Stromal cell of bone marrow (primary cell): ENCODE measurements around the gene SYTL2.
"Not testable (repeated sequence)": the region's sequence is repeated elsewhere in the genome, so short reads cannot be mapped to it uniquely, and the experiment has no call there.

ENCODE experiments used
- DNase-seq: peaks from one replicate; pipeline ENCODE4 v3.0.0-alpha.2; 2012; ENCODE audit warnings: low read depth

The SYTL2 gene

GRCh38 chr11:85795712-85796487, 15.0 kb downstream of the SYTL2 start:
- no peak for DNase-seq

GRCh38 chr11:85791409-85791990, 19.4 kb downstream of the SYTL2 start:
- no peak for DNase-seq

DNA sequence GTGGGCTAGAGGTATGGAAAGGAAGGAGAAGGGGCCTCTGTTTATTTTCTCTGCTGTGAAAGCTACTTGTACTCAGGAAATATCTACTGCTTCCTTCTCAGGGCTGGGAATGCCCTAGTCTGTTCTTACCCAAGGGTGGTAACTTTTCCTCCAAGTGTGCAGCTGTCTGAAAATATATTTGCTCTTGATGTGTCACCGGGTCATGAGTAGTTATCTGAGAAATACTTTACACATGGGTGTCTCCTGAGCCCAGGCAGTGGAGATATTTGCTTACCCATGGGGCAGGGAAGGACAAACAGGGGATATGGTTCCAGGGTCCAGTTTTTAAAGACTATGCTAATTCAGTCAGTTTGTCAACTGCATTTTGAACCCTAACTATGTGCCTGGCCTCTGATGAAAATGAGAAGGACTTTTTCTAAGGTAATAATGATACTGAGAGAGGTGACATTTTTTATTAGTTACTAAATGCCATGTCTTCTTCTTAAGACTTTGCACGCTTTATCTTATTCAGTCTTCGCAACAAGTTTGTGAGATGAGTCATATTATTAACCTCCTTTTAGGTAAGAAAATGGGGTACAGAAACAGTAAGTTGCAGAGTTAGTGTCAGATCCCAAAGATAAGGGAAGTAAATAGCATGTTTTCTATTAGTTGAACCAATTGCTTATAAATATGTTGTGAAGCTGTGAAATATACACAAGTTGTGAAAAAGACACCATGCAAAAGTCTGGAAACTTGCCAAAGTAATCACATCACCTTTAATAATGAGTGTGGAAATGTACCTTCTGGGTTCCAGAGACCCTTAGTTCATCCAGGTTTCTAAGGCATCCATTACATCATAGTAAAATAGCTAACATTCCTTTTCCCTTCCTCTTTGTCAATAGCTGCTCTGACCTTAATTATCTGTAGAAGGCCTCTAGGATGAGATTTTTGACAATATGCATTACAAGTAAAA, 22.9 kb downstream of the SYTL2 start:
- no peak for DNase-seq

DNA sequence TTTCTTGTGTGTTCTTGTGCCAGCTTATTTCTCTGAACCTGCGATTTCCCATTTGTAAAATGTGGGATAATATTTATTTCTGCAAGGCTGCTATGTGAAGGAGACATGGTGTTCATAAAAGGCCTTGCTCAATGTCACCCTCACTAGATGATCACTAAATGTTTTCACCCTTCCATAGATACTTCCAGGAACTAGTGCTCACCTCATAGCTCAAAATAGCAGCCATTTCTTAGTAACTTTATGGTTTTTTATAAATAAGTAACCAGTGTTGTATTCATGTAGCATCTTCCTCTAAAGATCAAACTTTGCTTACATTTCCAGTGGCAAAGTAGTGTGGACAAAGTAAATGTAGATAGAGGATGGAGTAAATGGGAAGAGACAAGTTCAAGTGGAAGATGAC, 23.8 kb downstream of the SYTL2 start:
- DNase-seq, result no peak

DNA sequence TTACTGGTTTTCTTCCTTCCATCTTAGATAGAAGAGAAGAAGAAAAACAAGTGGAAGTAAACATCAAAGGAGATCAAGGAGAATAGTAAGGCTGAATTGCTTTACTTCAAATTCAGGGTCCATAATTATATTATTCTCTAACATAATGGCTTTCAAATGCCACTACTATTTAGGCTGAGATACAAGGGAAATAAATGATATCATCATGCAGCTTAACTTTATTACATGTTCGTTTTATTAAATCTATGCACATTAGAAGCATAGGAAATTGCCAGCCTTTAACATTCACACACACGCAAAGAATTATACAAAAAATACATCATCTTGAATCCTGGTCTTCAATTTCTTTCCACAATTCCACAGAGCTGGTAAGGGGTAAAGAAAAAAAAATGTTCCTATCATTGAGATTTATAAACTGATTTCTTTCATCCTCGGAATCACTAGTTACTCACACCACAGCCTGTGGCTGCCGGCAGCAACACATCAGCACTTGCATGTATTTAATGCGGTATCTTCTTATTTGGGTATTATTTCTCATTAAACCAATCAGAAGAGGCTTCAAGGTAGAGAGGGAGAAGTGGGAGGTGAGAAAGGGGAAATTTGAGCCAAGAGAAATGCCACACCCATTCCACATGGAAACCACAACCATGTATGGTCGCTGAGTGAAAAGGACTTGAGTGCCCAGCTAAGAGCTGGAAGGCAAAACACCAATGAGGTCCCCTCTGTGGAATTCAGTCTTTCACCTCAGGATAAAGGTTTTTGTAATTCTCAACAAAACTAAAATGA, 26.3 kb downstream of the SYTL2 start:
- no peak for DNase-seq

- DNase-seq, result no peak
Measured at GRCh38 chr11:85783758-85784157, 27.2 kb downstream of the SYTL2 start.

DNA sequence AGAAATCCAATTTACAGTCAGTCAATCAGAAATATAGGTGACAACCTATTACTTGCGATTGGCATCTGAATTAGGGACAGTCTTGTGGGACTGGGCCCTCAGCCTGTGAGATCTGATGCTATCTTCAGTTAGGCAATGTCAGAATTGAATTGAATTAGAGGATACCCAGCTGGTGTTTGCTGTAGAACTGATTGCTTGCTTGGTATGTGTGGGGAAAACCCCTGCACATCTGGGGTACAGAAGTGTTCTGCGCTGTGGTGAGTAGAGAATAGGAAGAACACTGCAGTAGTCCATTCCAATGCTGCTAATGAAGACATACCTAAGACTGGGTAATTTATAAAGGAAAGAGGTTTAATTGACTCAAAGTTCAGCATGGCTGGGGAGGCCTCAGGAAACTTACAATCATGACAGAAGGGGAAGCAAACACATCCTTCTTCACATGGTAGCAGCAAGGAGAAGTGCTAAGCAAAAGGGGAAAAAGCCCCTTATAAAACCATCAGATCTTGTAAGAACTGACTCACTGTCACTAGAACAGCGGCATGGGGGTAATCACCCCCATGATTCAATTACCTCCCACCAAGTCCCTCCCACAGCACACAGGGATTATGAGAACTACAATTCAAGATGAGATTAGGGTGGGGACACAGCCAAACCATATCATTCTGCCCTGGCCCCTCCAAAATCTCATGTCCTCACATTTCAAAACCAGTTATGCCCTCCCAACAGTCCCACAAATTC, 30.0 kb downstream of the SYTL2 start:
- DNase-seq, result not testable (repeated sequence)

- DNase-seq, result no peak
Measured at GRCh38 chr11:85779956-85780640, 30.8 kb downstream of the SYTL2 start.

DNA sequence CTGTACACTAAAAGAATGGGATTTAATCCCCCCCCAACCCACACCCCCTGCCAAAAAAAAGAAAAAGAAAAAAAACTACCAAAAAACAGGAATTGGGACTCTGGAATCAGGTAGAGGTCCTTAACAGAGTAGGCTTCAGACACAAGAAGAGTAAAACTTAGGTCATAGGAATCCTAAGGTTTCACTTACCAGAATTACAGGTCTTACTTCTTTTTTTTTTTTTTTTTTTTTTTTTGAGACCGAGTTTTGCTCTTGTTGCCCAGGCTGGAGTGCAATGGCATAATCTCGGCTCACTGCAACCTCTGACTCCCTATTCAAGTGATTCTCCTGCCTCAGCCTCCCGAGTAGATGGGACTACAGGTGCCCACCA, 33.4 kb downstream of the SYTL2 start:
- not testable (repeated sequence) for DNase-seq

DNA sequence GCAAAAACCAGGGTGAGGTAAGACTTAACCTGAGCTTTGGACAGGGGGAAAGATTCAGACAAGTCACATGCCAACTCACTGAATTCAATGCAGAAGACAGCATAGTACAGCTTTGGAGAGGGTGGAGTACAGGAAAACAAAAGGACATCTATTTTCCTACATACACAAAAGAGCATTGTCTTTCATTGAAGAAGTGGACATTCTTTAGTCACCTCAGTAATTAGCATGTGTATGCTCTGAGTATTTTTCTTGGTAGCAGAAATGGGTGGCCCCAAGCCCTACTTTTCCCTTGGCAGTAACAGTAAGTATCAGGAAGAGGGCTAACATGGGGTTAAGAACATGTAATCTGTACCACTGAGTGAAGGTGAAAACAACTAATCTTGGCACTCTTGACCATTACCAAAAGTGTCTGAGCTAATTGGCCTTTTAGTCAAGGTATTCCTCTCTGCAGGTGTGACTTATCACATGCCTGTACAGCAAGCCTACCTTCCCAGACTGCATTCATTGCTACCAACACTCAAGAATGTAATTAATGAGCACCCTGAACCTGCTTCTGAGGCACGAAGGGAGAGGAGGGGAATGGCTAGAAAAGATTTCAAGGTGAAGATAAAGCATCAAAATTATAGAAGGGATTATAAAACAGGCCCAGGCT, 33.9 kb downstream of the SYTL2 start:
- DNase-seq, result no peak

DNA sequence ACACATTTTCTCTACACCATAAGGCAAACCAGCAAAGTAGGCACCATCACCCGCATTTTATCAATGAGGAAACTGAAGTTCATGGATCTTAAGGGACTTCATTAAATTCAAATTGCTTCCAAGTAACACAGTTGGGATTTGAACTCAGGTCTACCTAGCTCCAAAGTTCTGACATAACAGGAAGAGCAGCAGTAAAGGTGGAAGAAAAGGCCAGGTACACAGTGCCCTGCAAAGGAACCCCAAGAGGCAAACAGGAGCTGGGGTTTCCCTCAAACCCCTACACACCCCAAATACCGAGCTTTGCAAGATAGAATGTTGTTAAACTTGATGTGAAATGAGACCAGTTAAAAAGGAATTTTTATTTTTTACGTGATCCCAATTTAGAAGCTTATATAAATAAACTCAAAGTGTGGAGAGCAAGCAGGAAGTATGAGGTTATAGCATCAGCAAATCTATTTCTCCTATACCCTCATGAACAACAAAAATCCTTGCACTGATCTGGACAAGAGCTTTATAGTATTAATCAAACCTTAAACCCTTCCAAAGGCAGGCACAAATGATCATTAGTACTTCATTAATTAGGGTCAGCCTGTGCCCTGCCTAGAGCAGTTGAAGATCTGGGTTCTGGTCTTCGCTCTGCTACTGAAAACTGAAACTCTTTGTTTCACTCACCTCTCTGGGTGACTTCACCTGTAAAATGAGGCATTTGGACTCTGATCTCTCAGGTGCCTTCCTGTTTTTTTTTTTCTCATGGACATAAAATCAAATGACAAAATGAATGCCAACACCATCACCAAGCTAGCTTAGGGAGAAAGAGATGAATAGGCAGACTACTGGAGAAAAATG, 36.5 kb downstream of the SYTL2 start:
- no peak for DNase-seq

- no peak for DNase-seq
Measured at GRCh38 chr11:85772695-85773094, 38.2 kb downstream of the SYTL2 start.

GRCh38 chr11:85771568-85771967, 39.4 kb downstream of the SYTL2 start:
- DNase-seq, result no peak

DNA sequence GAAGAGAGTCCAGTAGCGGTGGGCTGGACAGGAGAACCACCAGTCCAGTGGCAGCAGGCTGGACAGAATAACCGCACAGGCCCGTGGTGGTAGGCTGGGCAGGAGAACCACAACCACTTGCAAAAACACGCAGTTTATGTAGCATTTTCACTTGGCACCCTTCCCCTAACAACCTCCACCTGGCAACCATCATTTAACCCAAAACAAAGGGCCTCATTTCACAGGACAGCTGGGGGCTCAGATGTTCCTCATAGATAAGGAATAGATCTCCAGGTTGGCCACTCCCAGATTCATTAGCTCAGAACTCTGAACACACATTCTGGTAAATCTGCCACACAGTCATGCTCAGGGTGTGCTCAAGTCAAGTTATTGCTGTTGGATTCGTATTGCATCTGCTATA, 41.2 kb downstream of the SYTL2 start:
- DNase-seq, result no peak

- DNase-seq, result no peak
Measured at GRCh38 chr11:85768473-85769146, 42.3 kb downstream of the SYTL2 start.

- DNase-seq, result no peak
Measured at GRCh38 chr11:85767246-85767945, 43.5 kb downstream of the SYTL2 start.

DNA sequence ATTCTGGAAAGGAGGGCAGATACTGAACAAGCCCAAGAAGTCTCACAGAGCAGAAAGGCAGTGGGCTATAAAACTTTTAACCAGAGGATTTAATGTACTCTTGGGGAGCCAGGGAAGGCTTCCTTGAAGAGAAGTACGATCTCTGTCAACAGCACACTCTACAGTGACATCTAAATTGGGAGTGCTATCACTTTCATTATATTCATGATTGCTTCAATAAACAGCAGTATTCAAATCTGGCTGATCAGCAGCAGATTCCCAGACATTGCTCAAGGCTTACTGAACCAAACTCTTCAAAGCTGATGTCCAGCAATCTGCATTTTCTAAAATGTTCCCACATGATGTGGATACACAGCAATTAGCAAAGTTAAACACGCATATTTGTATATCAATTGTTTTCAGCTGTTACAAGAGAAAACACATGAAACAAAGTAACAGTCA, 44.2 kb downstream of the SYTL2 start:
- no peak for DNase-seq

DNA sequence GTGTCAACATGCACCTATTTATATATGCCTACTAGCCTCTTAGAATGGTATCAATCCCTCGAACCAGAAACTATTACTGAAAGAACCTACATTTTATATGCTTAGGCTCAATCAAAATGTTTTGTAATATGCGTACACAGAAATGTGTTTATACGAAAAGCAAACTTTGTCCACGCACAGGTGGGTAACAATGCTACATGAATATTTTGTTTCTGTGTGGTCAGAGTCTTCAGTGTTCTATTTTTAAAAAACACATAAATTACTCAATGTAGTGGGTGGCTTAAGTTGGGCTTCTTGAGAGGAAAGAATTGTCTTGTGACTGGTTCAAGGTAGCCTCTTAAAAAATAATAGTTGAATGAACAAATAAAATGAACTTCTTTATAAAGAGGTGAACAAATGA, 46.1 kb downstream of the SYTL2 start:
- DNase-seq, result no peak
